GM21526 (cell line): ENCODE data around the gene MFRP.

Source experiments
- ATAC-seq: cut with Tn5 transposase; IDR thresholded peaks from one replicate; pipeline ENCODE4 v1.9.1; 2021; ENCODE audit warnings: moderate library complexity; ENCODE audit not compliant: unreplicated experiment, low FRiP score

The MFRP gene

DNA sequence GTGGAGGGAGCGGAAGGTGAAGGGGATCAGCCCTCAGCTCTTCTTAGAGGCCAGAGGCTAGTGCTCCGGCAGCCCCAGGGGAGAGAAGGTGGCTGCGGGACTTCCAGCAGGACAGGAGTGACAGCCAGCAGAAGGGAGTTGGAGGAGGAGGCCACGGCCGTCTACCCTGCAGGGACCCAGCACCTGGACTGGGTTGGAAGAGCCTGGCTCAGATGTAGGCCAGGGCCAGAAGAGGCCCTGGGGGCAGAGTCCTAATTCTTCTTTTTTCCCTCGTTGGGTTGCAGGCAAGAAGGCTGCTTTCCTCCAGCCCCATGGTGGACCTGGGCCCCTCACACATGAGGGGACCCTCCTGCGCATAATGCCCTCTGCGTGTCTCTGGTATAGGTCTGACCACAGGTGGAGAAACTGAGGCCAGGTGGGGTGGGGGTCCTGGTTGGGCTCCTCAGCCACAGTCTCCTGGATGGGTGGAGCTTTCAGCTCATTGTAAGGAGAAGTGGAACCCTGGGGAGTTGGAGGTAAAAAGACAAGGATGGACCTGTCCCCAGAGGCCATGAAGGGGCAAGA, 27.3 kb downstream of the MFRP start:
- no peak for ATAC-seq

DNA sequence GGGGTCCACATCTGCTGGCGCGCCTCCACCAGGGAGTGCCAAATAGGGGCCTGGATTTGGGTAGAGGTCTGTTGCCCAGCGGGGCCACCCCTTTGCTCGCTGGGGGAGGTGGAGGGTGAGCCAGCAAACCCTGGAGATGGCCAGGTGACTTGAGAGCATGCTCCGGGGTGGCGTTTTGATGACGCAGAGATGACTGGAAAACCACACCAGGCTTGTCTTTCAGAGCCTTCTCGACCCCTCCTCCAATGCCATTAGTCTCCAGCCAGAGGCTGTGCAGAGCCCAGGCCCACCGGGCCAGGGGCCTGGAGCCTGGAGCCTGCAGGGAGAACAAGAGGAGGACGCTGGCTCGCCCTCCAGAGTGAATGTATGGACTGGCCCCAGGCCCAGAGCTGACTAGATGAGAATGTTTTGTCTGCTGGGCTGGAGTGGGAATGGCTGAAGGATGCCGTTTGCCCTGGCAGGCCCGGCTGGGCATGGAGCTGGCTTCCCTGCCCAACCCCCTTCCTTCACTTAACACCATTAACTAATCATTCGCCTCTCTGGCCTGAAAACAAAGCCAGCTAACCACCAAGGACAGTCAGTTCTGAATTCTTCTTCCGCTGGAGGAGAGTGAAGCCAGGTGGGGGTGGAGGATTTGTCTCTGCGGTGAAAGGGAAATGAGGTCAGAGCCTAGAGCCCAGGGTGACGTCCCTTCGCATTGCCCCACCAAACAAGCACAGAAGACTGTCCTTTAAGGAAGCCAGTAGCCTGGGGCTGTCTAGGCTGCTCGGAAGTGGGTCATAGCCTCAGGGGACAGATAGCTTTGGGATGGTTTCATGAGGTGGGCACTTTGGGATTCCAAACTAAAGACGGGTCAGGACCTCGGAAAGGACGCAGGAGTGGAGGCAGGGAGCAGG, 28.0 kb downstream of the MFRP start:
- no peak for ATAC-seq

- no peak for ATAC-seq
These were observed 28.8 kb downstream of the MFRP start for GRCh38 chr11:119317592-119318239.

DNA sequence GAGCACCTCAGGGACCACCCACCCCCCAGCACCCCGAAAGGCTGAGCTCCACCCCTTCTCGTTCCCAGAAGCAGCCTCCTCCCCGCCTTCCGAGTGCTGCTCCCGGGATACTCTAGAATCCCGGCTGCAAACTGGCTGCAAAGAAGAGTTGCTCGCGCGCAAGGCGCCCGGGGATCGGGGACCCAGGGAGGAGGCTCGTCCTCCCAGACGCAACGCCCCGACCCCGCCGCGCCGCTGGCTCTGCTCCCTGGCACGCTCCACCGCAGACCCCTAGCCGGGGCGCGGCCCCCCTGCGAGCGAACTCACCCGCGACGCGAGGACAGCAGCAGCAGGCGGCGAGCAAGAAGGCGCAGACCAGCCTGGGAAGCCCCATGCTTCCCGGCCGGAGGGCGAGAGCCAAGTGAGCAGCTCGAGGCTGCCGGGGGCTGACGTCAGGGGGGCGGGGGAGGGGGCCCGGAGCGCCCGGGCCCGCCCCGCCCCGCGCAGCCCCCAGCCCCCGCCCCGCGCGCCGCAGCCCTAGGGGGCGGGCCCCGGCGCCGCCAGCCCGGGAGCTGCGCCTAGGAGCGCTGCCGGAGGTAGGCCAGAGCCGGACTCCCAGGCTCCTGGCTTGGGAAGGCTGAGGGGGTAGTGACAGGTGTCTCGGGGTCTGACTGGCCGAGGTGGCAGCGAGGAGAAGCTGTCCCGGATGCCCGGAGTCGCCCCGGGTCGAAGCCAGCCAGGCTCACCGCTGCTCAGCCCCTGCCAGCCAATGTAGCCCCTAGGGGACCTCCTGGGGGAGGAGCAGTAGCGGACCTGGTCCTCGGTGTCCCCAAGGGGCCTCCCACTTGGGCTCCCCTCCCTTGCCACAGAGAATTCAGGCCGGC, 29.5 kb downstream of the MFRP start, which contains the start of gene MCAM:
Gene MCAM, minus strand, starts transcription at position 402 of the 863 bp plus-strand sequence. Its CDS starts 29 bp downstream, at position 373.
- ATAC-seq = no peak

DNA sequence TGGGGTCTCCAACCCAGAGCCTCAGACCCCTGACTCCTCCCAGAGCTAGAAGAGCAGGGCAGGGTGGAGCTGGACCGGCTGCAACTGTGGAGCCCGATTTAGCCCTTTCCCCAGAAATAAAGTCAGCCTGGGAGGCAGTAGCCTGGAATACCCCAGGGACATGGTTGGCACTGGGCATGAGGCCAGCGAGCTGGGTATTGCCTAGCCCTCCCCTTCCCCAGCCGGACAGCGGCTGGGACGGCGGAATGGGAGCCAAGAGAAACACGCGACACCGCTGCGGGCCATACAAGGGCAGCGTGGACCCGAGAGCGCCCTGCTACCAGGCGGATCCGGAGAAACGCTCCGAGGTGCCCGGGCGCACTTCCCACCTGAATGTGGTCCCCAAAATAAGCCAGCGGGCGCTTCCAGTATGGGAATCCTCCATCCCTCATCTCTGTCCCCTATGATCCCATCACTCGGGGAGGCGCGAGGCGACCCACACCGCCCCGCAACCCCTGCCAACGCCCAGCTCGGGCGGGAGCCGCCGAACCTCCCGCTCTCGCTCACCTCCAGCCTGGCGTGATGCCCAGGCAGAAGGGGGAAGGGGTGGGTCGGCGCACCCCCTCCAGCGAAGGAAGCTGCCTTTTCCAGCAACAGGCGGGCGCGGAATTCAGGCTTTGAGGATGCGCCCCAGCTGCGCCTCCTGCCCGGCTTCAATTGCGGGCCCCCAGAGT, 30.3 kb downstream of the MFRP start:
- ATAC-seq = no peak

GRCh38 chr11:119315131-119316015, 31.1 kb downstream of the MFRP start:
- ATAC-seq = no peak

DNA sequence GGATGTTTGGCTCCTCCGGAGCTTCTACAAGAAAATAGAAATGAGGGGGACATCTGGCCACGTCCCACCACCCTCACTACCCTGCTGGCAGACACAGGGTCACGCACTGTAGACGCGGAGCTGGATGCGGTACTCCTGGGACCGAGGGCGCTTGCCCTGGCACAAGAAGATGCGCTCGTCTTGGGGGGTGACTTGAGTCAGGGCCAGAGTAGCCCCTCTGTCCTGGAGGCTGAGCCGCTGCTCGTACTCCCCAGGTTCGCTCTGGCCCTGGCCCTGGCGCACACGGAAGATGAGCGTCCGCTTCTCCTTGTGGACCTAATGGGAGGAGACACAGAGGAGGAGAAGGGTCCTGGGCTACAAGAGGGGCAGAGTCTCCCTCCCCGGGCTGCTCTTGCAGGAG, 31.8 kb downstream of the MFRP start:
- ATAC-seq = no peak

- ATAC-seq = no peak
These were observed 35.8 kb downstream of the MFRP start for GRCh38 chr11:119310682-119311052.

GRCh38 chr11:119309953-119310681, 36.4 kb downstream of the MFRP start:
- no peak for ATAC-seq

- ATAC-seq = no peak
These were observed 37.1 kb downstream of the MFRP start for GRCh38 chr11:119309411-119309810.

GRCh38 chr11:119307974-119308373, 38.5 kb downstream of the MFRP start:
- ATAC-seq = no peak

GRCh38 chr11:119307219-119307618, 39.3 kb downstream of the MFRP start:
- ATAC-seq = no peak

DNA sequence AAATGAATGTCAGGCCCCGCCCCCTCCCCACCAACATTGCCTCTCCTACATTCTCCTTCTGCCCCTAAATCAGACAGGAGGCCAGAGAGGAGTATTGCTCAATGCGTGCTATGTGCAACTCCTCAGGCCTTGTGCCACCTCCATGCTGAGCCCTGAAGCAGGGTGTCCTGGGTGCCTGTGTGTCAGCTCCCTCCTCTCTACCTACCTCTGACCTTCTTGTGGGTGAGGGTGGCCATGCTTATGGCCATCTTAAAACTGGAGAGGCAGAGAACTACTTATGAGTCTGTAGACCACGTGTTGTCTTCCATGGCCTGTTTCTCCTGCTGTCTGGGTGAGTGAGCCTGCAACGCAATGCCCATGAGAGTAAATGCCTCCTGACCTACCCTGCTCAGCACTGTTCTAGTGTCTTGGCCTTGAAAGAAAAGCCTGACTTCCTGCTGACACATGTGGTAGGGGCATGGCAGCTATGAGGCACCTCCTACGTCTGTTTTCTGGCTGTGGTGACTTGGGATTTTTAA, 40.1 kb downstream of the MFRP start:
- ATAC-seq = no peak

GRCh38 chr11:119305556-119306372, 40.7 kb downstream of the MFRP start:
- no peak for ATAC-seq

GRCh38 chr11:119303227-119303718, 43.2 kb downstream of the MFRP start:
- ATAC-seq = no peak

DNA sequence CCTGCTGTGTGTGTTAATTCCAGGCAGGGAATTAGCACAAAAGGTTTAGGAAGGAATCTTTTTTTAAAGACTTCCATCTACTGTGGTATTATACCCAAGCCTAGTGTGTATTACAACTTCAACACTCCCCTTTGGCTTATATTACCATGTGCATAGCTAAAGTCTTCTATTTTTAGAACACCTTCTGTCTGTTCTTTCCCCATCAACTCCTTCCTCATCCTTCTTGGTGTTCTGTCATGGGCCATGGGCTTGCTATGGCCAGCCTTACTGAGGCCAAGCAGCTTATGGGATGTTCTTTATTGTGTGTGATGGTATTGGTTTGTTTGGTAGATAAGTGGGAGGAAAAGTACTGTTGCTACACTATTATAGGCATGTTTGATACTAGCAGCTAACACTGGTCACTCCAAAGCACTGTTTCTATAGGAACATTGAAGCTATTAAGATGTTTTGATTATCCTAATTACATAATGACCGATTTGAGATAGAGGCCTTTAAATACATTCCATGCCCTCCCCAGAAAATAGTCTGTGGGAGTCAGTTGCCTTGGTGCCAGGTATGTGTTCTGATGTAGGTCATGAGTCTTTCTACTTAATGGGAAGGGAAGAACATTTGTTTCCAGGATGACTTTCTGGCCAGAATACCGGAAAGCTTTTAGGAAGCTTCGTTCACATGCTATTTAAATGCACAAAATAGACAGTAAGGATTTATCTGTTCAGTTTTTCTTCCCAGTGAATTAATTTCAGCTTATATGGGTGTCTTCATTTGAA, 46.1 kb downstream of the MFRP start:
- ATAC-seq = no peak
